GM18909 (cell line): ENCODE data around the gene POLRMT.

Source experiments
- ATAC-seq: cut with Tn5 transposase; IDR thresholded peaks from one replicate; pipeline ENCODE4 v1.9.1; 2021; ENCODE audit warnings: mild to moderate bottlenecking; ENCODE audit not compliant: unreplicated experiment, poor library complexity

Gene POLRMT

DNA sequence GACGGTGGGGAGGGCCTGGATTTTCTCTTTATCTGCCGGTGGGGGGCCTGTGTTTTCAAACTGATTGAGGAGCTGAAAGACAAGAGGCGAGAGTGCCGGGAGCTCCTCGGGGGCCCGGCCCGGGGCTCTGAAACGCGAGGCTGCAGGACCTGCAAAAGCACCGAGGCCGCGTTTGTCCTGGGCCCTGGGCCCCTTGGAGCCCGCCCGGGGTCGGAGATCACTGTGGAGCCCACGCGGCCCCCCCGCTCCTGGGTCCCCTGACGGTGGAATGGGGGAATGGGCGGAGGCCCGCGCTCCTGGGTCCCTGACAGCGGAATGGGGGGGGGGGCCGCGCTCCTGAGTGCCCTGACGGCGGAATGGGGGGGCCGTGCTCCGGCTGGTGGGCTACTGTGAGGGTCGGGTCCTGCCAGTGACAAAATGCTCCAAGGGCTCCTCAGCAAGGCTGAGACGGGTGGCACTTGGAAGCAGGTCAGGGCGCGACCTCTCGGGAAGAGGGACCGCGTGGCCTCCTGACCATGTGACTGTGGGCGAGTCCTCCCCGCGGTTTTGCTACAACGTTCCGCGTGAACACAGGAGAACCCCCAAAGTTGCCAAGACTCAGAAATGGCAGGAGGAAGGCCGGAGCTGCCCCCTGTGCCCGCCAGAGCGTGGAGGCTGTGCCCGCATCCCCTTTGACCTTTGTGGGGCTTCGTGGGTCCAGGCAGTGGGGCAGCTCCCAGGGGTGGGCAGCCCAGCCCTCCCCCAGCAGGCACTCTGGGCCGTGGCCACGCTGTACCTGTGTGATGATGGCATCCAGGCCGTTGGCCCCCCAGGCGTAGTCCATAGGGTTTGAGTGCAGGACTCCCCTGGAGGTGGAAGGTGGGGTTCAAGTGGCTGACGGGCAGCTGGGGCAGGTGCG lies 15.8 kb upstream of the POLRMT start:
- no peak for ATAC-seq

GRCh38 chr19:648305-648704 lies 15.0 kb upstream of the POLRMT start:
- no peak for ATAC-seq

GRCh38 chr19:647566-648284 lies 14.4 kb upstream of the POLRMT start:
- no peak for ATAC-seq

- no peak for ATAC-seq
Measured at GRCh38 chr19:646779-647565, 13.6 kb upstream of the POLRMT start.

- no peak for ATAC-seq
Measured at GRCh38 chr19:645912-646778, 12.8 kb upstream of the POLRMT start.

GRCh38 chr19:644789-645188 lies 11.5 kb upstream of the POLRMT start:
- ATAC-seq = no peak

DNA sequence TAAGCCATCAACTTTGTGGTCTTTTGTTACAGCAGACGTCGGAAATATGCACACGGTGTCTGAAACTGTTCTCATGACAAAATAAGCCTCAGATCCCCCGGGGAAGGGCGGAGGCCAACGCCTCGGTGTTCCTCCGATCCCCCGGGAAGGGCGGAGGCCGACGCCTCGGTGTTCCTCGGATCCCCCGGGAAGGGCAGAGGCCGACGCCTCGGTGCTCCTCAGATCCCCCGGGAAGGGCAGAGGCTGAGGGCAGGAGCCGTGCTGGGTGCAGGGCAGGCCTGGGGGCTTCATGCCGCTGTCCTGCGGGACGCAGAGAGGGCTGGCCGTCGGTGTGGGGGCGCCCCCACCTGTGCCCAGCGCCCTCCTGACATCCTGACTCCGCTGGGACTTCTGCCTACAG lies 11.0 kb upstream of the POLRMT start:
- no peak for ATAC-seq

- no peak for ATAC-seq
Measured at GRCh38 chr19:643736-644135, 10.4 kb upstream of the POLRMT start.

GRCh38 chr19:642767-643727 lies 9.7 kb upstream of the POLRMT start:
- ATAC-seq = no peak

- ATAC-seq = no peak
Measured at GRCh38 chr19:641702-642101, 8.4 kb upstream of the POLRMT start.

DNA sequence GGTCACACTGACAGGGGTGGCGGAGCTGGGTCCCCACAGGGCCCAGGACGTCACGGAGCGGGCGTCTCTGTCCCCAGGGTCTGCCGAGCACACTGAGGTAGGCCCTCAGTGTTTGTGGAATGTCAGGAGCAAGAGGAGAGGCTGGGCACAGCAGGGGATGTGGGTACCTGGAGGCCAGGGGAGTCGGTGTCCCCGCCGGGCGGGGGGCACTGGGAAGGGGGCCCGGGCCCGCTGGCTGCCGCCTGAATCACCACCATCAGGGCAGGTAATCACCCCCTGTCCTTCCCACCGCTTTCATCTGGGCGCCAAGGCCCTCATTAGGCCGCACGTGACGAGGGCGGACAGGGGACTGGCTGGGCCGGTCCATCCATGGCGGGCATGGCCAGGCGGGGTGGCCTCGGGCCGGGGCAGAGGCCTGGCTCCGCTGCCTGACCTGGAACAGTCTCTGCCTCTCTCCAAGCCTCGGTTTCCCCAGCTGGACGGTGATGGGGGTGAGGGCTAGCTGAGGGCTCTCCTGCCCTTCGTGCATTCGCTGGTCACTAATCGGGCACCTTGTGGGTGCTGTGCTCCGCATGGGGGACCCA lies 7.4 kb upstream of the POLRMT start:
- ATAC-seq = no peak

- ATAC-seq = no peak
Measured at GRCh38 chr19:640161-640558, 6.8 kb upstream of the POLRMT start.

- peak; percentile 58 for ATAC-seq
Measured at GRCh38 chr19:639253-640160, 6.2 kb upstream of the POLRMT start, which contains the start of gene FGF22. FGF22 (plus strand) TSS chr19:639879; CDS start chr19:639926, 47 bp downstream.

- ATAC-seq = no peak
Measured at GRCh38 chr19:638906-639252, 5.5 kb upstream of the POLRMT start.

DNA sequence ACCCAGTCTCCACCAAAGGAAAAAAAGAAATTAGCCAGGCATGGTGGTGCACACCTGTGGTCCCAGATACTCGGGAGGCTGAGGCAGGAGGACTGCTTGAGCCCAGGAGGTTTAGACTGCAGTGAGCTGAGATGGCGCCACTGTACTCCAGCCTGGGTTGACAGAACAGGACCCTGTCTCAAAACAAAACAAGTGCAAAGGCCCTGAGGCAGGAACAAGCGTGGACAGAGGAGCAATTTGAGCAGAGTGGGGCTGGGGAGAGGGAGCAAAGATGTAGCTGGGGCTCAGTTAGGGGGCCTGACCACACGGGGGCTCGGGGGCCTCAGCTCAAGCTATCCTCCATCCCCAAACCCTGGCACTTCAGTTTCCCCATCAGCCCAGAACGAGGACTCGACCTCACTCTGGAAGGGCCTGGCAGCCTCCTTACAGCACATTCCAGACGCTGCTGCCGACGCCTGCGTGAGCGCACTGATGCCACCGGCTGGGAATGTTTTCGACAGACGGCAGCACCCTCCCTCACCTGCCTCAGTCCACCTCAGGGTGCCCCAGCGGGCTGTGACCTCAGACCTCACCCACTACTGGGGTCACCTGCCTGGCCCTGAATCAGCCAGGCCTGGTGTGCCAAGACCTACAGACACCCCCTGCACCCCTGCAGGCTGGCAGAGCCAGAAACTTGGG lies 1.8 kb upstream of the POLRMT start:
- no peak for ATAC-seq

GRCh38 chr19:633786-634639 lies 676 bp upstream of the POLRMT start:
- ATAC-seq = no peak
